Stimulated activated CD4-positive, alpha-beta T cell treated with anti-CD3 and anti-CD28 coated beads, TNF-alpha, amount 100 ng/mL, for 4 hours (primary cell): ENCODE results near the gene CENPX.

Source experiments
- DNase-seq, 3 experiments: peaks; one replicate each; pipeline ENCODE4 v3.0.0-alpha.2; 2020; ENCODE audit warnings: low read depth in 3 of 3

Gene CENPX

DNA sequence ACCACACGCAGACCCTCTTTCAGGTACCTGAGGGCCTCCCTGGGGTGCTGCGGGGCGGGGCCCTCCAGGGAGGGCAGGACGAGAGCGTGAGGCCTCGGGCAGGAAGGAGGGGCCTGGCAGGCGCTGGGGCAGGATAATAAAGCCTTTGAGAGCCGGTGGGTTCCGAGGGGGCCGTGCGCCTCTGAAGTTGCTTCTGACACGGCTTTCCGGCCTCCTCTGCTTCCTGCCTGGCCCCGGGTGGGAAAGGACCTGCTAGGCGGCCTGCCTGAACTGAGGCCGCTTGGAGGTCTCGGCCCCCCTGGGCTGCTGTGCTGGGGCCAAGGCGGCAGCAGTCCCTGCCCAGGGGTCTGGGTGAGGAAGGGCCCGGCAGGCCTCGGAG lies 10.4 kb downstream of the CENPX start:
- no peak for DNase-seq

DNA sequence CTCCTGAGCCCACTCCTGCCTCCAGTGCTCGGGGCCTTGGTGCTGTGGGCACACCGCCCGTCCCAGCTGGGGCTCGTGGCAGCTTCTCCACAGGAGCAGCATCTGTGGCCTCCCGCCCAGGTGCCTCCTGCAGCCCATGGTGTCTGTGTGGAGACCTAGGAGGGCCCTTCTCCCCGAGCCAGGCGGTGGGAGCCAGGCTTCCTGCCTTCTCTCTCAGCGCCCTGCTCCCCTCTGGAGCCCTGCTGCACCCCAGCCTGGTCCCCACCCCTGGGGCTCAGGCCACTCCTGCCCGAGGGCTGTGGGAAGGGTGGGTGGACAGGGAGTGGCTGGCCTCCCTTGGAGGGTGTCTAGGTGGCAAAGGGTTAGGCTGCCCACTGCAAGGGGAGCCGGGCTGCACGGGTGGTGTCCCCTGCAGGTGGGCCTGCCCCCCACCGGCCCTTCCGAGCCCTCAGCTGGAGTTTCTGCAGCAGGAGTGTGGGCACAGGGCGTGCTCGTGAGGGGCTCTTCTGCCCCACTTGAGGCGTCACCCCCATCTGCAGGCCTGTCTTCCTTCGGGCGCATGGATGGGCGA lies 11.0 kb downstream of the CENPX start:
- no peak for DNase-seq

DNA sequence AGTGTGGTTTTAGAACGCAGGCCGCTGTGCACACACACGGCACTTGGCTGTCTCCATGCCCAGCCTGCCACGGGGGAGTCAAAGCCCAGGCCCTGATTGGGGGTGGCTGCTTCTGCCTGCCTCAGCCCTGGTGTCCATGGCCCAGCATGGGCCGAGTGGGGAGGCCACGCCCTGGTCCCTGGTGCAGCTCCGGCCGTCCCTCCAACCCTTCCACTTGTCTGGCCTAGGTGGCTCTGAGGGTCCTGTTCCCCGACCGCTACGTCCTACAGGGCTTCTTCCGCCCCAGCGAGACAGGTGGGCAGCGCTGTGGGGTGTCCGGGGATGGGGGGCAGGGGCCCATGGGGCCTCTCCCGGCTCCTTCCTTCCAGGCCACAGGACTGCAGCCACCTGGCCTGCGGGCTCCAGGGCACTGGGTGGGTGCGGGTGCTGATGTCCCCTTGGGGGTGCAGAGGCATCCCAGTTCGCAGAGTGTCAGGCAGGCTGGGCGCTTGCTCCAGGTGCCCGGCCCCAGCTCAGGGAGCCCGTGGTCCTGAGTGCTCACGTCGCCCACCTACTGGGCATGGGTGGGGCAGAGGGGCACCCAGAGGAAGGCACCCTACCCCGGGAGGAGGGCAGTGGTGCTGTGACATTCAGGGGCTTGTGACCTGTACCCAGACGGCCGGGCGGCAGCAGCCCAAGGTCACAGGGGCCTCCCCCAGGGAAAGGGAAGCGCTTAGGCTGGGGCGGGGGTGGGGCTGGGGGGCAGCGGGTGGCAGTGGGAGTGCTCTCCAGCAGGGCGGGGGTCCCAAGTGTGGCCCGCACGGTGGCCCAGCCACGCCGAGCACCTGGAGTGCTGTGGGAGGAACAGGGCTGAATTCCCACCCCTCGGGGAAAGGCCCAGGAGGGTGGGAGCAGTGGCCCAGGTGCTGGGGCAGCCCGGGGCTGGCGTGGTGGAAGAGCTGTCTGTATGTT lies 11.8 kb downstream of the CENPX start:
- DNase-seq, result no peak

DNA sequence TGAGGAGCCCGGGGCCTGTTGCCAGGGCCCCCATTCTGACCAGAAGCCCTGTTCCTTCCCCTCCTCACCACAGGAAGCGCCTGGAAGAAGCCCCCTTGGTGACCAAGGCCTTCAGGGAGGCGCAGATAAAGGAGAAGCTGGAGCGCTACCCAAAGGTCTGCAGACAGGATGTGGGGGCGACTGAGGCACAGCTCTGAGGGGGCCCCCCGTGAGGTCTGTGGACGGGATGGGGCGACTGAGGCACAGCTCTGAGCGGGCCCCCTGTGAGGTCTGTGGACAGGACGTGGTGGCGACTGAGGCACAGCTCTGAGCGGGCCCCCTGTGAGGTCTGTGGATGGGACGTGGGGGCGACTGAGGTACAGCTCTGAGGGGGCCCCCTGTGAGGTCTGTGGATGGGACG lies 13.3 kb downstream of the CENPX start:
- DNase-seq, result no peak

DNA sequence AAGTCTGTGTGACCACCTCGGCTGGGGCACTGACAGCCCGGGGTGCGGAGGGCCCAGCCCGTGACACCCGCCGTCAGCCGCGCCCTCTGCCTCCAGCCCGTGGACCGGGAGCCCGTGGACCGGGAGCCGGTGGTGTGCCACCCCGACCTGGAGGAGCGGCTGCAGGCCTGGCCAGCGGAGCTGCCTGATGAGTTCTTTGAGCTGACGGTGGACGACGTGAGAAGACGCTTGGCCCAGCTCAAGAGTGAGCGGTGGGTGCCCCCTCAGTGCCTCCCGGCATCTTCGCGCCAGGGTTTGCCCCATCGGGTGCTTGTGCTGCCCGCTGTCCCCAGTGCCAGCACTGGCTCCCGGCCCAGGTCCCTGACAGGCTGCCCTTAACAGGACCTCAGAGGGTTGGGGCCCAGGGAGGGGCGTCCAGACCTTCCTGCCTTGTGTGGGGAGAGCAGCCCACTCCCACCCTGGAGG lies 13.7 kb downstream of the CENPX start:
- DNase-seq, result no peak

DNA sequence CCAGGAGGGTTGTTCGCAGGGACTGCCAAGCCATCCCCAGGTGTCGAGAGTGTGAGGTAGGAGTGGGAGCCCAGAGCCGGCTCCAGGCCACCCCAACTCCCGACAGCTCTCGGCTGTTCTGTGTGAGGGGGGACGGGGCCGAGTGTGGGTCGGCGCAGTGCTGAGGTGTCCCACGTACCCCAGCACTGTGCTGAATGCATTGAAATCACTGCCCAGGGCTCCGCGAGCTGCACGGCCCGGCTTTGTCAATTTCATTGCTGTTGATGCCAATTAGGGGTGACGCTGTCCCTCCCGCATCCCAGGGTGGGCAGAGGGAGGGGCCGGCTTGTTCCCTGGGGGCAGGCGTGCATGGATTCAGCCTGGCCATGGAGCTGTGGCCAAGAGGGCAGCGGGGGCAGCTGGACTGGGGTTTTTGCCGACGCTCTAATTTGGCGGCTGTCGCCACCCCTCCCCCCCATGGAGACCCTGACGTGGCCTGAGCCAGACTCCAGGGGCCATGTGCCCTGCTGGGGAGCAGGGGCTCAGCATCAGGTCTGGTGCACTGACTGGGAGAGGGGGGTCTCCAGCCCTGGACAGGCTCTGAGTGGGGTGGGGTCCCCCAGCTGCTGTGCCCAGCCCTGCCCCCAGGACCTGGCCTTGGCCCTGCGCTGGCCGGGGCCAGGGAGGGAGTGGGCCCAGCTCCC lies 14.3 kb downstream of the CENPX start:
- DNase-seq, result no peak

DNA sequence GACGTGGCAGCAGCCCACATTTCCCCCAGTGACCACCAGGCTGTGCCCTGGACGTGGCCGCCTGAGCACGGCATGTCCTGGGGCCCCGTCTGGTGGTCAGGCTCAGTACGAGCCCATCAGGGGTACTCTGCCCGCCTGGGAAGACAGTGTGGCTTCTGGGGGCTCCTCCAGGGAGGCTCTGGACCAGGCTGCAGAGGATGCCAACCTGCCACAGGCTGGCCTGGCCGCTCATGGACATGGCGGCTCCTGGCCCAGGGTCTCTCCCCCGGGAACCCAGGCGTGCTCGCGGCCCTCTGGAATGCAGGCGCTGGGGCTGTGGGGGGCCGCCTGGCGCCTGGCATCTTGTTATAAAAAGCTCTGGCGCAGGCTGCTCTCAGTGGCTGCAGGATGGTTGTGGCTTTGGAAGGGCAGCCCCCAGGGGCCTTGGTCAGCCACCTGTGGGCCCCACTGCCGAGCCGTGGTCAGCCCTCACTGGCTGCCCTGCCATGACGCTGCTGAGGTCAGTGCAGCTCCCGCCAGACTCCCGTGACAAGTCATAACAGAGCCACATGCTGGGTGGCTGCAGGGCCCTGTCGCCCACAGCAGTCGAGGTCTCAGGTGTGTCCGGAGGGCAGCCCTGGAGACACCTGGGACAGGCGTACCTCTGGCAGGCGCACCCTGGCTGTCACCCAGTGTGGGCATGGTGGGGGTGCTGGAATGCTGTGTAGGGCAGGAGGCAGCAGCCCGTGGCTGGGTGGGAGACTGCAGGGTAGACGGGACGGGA lies 15.0 kb downstream of the CENPX start:
- DNase-seq, result no peak

DNA sequence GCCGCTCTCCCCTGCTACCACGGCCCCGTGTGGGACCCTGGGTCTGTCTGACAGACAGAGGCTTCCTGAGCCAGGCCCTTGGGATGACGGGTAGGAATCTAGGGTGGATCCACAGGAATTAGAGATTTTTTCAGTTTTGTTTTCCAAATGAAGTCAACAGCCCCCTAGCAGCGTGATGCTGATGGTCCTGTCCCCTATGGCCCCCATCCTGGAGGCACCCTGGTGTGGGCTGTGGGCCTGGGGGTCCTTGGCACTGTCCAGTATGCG lies 15.5 kb downstream of the CENPX start:
- DNase-seq, result no peak

DNA sequence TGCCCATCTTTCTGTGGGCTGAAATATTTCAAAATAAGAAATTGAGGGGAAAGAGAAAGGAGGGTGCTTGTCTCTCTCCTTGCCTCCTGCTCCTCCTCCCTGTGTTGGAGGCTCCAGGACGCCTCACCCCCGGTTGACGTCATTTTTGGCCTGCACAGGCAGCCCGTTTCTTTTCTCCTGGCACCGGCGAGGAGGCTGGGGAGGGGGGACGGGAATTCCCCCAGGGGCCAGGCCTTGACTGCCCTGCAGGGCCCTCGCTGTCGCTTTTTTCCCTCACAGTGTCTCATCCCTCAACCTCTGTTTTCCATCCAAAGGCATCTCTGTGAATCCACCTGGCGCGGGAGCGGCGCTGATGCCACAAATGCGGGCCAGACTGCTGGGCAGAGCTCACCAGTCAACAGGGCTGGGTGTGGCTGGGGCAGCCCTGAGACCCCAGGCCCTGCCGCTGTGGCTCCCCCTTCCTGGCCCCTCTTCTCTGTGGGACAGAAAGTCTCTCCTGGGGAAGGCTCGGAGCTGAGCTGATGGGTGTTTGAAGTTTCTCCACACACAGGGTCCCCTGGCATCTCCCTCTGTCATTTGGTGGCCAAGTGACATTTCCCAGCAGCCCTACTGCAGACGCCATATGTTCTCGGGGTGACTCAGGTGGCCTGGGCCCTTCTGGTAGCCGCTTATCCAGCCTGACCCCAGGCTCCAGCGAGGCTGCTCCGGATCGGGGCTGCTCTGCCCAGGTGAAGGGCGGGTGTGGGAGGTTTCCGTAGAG lies 16.0 kb downstream of the CENPX start:
- no peak for DNase-seq

DNA sequence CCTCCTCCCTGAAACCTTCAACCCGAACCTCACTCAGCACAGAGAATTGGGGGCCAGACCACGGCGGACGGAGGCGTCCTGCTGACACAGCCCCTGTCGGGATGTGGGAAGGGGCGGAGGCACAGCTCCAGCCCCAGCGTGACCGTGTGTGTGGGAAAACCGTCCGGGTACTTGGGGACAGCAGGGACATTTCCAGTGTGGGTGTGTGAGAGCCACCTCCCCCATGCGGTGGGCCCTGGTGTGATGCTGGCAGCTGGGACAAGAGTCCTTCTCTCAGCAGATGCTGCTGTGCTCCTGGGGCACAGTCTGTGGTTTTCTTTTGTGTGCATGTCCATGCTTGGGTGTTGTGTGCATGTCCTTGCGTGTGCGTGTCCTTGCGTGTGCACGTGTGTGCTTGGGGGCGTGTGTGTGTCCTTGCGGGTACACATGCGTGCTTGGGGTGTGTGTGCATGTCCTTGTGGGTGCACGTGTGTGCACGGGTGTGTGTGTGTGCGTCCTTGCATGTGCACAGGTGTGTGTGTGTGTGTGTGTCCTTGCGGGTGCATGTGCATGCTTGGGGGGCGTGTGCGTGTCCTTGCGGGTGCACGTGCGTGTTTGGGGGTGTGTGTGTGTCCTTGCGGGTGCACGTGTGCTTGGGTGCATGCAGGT lies 16.9 kb downstream of the CENPX start:
- DNase-seq, result no peak

DNA sequence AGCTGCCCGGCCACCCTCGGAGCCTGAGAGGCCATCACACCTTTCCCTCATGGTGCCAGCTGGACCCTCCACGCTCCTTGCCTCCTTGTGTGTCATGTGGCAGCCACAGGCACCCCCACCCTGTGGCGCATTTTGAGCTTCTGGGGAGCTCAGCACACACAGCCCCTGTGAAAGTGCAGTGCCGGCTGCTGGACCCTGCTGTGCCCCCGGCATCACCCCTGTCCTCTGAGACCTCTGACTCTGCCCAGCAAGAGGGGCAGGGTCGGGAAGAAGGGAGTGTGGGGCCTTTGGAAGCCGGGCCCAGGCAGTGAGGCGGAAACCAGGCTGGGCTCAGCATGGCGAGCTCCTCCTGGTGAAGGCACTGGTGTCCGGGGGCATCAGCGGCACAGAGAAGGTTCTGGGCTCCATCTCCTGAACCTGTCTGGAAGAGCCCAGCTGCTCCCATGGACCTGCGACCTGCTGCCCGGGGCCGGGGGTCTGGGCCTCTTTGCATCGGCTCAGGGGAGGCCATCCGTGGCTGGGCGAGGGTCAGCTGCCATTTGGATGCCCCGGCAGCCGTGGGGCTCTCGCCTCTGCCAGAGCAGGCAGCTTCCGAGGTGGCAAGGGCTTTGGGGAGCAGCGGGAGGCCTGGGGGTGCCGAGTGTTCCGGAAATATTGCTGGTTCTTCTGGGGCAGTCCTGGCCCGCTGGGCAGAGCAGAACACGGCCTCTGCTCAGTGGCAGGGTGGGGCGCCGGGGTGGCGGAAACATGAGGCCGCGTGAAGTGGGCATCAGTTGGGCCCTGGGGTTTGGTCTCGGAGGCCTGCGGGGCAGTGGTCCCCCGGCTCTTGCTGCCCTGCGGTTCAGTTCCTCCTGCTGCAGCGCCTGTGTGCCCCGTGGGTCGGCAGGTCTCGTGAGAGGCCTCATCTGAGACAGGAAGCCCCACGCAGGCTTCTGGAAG lies 17.9 kb downstream of the CENPX start:
- DNase-seq, result no peak

DNA sequence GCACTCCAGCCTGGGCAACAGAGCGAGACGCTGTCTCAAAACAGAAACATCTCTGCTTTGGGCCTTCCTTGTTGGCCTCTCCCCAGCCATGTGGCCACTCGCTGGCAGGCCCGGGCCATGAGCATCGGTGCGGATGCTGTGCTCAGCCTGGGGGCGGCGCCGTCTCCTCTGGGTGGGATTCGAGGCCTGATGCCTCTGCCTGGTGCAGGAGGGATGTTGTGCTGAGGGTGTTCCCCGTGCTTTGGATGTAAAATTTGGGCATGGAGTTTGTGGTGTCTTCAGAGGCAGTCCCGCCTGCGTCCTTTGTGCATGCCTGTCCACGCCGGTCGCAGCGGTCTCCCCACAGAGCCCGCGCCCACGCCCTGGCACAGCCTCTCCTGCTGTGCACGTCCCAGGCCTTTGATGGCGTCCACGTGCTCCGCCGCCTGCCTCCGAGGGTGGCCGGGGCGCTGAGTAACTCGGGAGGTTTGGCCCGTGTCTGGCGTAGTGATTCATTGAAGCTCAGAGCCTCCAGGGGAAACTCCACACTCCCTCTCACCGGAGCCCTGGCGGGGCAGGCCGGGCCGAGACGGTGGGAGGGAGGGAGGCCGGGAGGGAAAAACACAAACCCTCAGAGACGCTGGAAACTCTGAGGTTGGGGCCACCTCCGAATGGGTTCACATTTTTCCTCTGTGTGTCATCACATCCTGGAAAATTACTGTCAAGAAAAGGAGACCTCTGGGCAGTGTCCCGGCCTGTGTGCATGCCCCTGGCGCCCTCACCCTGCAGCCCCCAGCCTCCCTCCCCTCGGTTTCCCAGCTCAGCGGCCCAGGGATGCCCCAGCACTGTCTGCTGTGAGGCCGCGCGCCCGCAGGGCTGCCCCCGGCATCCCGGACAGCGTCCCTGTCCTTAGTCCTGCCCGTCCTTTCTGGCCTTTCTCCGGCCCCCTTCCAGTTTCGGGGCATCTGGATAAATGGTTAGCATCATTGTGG lies 19.0 kb downstream of the CENPX start:
- DNase-seq, result no peak

DNA sequence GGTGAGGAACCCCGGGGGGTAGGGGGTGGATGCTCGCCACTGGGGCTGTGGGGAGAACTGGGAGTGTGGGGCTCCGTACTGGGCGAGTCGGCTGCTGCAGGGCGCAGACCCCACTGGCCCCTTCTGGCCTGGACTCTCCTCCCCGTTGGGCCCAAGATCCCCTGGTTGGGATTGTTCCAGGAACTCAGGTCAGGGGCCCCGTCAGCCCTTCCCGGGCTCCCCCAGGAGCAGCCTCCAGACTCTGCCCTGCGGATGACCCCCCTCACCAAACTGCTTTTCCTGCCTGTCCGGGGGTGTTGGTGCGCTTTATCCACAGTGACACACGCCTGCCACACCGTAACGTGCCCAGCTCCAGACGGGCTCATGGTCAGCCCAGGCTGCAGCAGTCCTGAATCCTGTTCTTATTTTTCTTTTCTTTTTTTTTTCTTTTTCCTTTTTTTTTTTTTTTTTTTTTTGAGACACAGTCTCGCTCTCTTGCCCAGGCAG lies 21.1 kb downstream of the CENPX start:
- DNase-seq, result no peak

DNA sequence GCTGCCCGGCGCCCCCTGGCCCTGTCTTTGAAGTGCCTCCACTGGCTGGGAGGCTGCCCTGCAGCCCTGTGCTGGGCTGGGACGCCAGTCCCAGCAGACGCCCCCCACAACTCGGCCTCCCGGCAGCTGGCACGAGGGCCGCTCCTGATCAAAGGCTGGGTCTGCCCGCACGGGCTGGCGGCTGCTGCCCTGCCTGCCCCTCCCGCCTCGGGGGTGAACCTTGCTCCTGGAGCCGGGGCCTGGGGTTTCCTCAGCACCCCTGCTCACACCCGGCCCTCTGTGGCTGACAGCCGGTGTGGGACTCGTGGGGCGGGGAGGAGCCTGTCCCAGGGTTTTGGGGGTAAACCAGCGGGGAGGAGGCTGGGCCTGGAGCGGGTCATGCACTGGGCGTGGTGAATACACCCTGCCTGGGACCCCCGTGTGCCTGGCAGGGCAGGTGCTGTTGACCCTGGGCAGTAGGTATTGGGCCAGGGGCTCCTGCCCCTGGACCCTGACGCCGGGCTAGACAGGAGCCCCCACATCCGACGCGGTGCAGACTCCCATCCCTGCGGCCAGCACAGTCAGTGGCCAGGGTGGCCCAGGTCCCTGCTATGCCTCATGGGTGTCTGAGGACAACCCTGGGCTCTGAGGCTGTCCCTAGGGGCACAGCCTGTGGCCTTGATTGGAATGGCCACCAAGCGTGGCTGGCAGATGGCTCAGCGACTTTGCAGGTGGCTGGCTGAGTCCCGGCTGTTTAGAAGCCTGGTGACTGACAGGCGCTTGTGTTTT lies 21.7 kb downstream of the CENPX start:
- DNase-seq, result no peak

DNA sequence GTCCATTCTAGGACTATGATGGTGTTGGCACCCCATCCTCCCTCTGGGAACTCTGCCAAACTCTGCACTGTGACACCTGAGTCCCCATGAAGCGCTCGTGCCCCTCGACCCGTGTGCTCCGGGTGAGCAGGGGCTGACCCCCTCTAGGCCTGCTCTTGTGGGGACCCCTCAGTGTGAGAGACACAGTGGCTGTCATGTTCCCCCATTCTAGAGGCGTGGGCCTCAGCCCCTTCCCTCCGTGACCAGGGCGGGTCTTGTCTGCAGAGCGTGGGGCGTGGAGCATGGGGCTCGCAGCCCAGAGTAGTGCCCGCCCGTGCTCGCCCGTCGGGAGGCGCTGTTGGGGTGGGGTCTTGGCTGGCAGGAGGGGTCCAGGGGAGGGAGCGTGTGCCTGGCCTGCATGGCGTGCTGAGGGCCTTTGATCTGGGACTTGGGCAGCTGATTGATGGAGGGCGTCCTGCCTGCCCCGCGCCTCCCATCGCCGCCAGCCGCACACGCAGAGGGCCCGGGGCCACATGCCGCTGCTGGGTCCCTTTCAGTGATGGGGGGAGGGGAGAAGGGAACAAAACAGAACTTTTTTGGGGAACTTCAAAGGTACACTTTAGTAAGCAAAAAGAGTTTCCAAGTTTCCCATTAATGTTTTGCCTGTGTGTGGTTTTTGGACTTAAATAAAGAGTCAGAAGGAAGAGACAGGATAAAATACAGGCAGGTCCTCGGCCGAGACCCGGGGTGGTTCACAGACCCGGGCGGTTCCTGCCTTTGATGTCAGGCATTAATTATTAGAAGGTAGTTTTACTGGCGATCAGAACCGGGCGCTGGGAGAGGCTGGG lies 22.5 kb downstream of the CENPX start:
- no peak for DNase-seq

DNA sequence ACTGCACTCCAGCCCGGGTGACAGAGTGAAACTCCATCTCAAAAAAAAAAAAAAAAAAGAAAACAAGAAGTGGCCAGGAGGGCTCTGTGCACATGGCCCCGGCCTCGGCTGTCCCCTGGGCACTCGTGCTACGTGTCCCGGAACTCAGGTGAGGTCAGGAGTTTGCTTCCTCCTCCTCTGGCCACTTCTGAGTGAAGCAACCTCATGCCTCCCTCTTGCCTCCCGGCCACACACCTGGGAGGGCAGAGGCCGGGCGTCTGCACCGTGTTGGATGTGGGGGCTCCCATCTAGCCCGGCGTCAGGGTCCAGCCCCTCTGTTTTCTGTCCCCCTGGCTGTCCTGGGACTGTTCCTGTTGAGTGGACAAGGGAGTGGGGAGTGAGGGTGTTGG lies 23.1 kb downstream of the CENPX start:
- DNase-seq, result no peak
